HEK293T (cell line): ENCODE results near the gene GRK4.

Source experiments
- ARNT ChIP-seq: fragments of 450-650 bp; IDR thresholded peaks from 2 replicates; pipeline ENCODE4 v1.6.1; 2017; ENCODE audit warnings: mild to moderate bottlenecking
- BHLHE40 ChIP-seq: fragments of 450-650 bp; IDR thresholded peaks from 2 replicates; pipeline ENCODE4 v1.6.1; 2016; ENCODE audit warnings: mild to moderate bottlenecking, moderate library complexity, borderline replicate concordance
- FOXA1 ChIP-seq: fragments of 450-650 bp; IDR thresholded peaks from 2 replicates; pipeline ENCODE4 v1.6.1; 2016; ENCODE audit warnings: mild to moderate bottlenecking
- PKNOX1 ChIP-seq: fragments of 450-650 bp; IDR thresholded peaks from 2 replicates; pipeline ENCODE4 v1.6.1; 2016
- SP1 ChIP-seq: fragments of 450-650 bp; IDR thresholded peaks from 2 replicates; pipeline ENCODE4 v1.6.1; 2017
- TARDBP ChIP-seq: fragments of 450-650 bp; IDR thresholded peaks from 2 replicates; pipeline ENCODE4 v1.6.1; 2016

DNA sequence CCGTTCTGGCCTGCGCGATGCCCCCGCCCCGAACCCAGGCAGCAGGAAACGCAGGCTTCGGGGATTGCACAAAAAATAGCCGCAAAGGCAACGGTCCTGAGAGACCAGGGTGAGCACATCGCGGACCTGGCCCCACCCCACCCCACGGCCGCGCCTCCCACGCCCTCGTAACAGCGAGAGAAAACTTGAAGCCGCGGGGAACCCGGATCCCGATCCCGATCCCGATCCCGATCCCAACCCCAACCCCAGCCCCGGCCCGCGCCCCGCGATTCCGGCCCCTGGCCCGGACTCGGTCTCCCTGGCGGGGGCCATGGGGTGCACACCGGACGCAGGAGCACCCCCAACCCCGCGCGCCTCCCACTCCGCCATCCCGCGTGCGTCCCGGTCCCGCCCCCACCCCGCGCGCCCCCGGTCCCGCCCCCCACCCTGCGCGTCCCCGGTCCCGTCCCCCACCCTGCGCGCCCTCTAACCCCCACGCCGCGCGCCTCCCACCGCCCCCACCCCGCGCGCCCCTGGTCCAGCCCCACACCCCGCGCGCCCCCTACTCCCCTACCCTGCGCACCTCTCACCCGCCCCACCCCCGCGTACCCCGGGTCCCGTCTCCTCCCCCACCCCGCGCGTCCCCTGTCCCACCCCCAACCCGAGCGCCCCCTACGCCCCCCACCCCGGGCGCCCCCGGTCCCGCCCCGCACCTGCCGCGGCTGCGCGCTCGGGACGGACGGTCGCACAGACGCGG, 29.1 kb upstream of the GRK4 start:
- no peak for TF ChIP-seq SP1
- TF ChIP-seq PKNOX1: no peak
- no peak for TF ChIP-seq FOXA1
- TF ChIP-seq ARNT: no peak
- TF ChIP-seq BHLHE40: no peak
- no peak for TF ChIP-seq TARDBP
